HFFc6 (cell line): ENCODE results near the gene NLGN1. TPM values are rescaled to one million over a fixed set of nuclear protein-coding genes. Genes with fewer than 3 reads are reported as not detected.

Experiments used
- DNase-seq: peaks from one replicate; pipeline ENCODE4 v3.0.0-alpha.2; 2018
- H3K27ac Mint-ChIP-seq: 2 replicates; pipeline ENCODE4 v1.8.0; 2020; ENCODE audit warnings: mild to moderate bottlenecking, mixed read lengths
- H3K27me3 Mint-ChIP-seq: 2 replicates; pipeline ENCODE4 v1.8.0; 2021; ENCODE audit warnings: mild to moderate bottlenecking, moderate library complexity, mixed read lengths; ENCODE audit not compliant: insufficient read depth
- H3K36me3 Mint-ChIP-seq: 2 replicates; pipeline ENCODE4 v1.8.0; 2021; ENCODE audit warnings: low read depth, mixed read lengths
- H3K4me1 Mint-ChIP-seq: 2 replicates; pipeline ENCODE4 v1.8.0; 2020; ENCODE audit warnings: low read depth, mixed read lengths
- H3K4me3 Mint-ChIP-seq: 2 replicates; pipeline ENCODE4 v1.8.0; 2020; ENCODE audit warnings: mild to moderate bottlenecking, moderate library complexity, mixed read lengths
- H3K9me3 Mint-ChIP-seq: 2 replicates; pipeline ENCODE4 v1.8.0; 2020; ENCODE audit warnings: mild to moderate bottlenecking, mixed read lengths
- CTCF ChIP-seq: fragments of 200-600 bp; sonication (generic); IDR thresholded peaks from 2 replicates; pipeline ENCODE4 v1.5.0; 2021; ENCODE audit warnings: antibody characterized with exemption, mild to moderate bottlenecking
- total RNA-seq, 6 experiments: library from RNA; stranded (reverse); fragmentation: NEBNext Ultra II Directional; extraction: Animal tissue kit (Norgen Biotek cat#: 25700); gene quantifications; 2 replicates in 1 of 6; 3 replicates in 5 of 6; pipeline ENCODE4 v1.2.3, GENCODE V29; 2021

Gene NLGN1
- total RNA-seq, 6 experiments from 2014 or later = 10.0 to 17.2 (median 15.7) TPM

DNA sequence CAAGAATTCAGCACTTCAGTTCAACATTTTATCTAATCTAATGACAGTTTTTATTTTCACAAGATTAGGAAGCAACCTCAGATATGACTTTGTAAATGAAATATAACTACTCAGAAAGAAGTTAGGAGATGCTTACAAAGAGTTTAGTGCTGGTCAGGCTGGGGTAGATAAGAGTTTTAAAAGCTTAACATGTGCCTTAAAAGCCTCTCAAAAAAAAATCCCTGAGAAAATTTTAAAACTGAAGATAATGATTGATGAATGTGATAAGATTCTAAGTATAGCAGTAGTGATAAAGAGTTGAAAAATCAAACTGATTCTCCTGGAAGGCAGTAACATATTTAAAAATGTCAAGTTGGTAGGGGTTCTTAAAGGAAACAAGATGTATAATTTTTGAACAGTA lies 478.2 kb downstream of the NLGN1 start:
- Mint-ChIP-seq H3K27ac (no peak overlapping the region), H3K27me3 (no peaks in the 10 kb centered on the region), H3K36me3 (no peaks in the 10 kb centered on the region), H3K4me1 (peaks cover 17% of the 10 kb centered on the region), H3K9me3 (no peaks in the 10 kb centered on the region), H3K4me3 (no peak overlapping the region)
- no peak for DNase-seq
- no peak for TF ChIP-seq CTCF

DNA sequence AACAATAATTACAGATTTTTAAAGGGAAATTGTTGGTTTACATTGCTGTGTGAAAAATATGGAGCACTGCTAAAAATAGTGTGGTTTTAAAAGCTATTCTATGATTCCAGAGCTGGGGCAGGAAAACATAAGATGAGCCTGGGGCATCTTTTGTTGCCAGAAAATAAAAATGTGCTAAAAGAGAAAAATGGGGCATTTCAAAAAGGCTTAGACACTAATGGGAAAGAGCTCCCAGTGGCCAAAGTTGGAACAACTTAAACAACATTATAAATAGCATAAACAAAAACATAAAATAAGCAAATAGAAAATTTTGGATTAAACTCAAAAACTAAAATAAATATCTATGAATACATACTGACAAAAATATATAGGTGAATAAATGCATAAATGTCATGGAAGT lies 478.9 kb downstream of the NLGN1 start:
- no peak overlapping the region for H3K27ac Mint-ChIP-seq
- no peak overlapping the region for H3K4me3 Mint-ChIP-seq
- H3K27me3 Mint-ChIP-seq = no peaks in the 10 kb centered on the region
- peaks cover 17% of the 10 kb centered on the region for H3K4me1 Mint-ChIP-seq
- DNase-seq = peak; percentile 3
- H3K36me3 Mint-ChIP-seq = peaks cover 1% of the 10 kb centered on the region
- H3K9me3 Mint-ChIP-seq = peaks cover 2% of the 10 kb centered on the region
- peak; percentile 71 for TF ChIP-seq CTCF

DNA sequence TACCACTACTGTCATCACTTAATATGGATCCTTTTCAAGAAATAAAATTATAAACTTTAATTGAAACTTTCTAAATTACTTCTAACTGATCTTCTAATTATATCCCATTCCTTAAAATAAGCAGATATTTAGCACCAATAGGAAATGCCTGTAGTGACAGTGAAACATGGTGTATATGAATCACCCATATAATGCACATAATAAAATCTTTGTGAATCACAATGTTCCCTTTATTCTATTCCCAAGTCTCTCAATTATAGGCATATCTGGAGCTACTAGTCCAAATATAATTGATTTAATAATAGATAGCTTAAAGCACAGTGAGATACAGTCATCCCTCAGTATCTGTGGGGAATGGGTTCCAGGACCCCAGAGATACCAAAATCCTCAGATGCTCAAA lies 490.3 kb downstream of the NLGN1 start:
- peaks cover 67% of the 10 kb centered on the region for H3K4me1 Mint-ChIP-seq
- no peak overlapping the region for H3K27ac Mint-ChIP-seq
- no peak for TF ChIP-seq CTCF
- H3K9me3 Mint-ChIP-seq = no peaks in the 10 kb centered on the region
- no peaks in the 10 kb centered on the region for H3K27me3 Mint-ChIP-seq
- DNase-seq = no peak
- peaks cover 3% of the 10 kb centered on the region for H3K36me3 Mint-ChIP-seq
- no peak overlapping the region for H3K4me3 Mint-ChIP-seq

- Mint-ChIP-seq H3K36me3 (no peaks in the 10 kb centered on the region), H3K4me3 (peak overlapping the region; percentile 70), H3K27me3 (no peaks in the 10 kb centered on the region), H3K27ac (peak overlapping the region; percentile 84), H3K9me3 (no peaks in the 10 kb centered on the region), H3K4me1 (peaks cover 80% of the 10 kb centered on the region)
- peak; percentile 55 for DNase-seq
- no peak for TF ChIP-seq CTCF
These were observed 492.1 kb downstream of the NLGN1 start for GRCh38 chr3:173889596-173889995.

- Mint-ChIP-seq H3K9me3 (no peaks in the 10 kb centered on the region), H3K4me3 (peak overlapping the region; percentile 70; the same call in 1 of the 2 replicates), H3K27me3 (no peaks in the 10 kb centered on the region), H3K4me1 (peaks cover 80% of the 10 kb centered on the region), H3K27ac (peak overlapping the region; percentile 84), H3K36me3 (no peaks in the 10 kb centered on the region)
- TF ChIP-seq CTCF = no peak
- no peak for DNase-seq
These were observed 492.5 kb downstream of the NLGN1 start for GRCh38 chr3:173890091-173890490.
